22Rv1 (cell line): Measurements from ENCODE around the gene GNPDA1.

ENCODE experiments used
- ZFX ChIP-seq: fragments of 450-650 bp; IDR thresholded peaks from 2 replicates; pipeline ENCODE4 v1.6.1; 2017; ENCODE audit warnings: antibody characterized with exemption, borderline replicate concordance
- TF ChIP-seq, protein P1 (sequence below): fragments of 450-650 bp; IDR thresholded peaks from 2 replicates; pipeline ENCODE4 v1.5.1; 2017; ENCODE audit warnings: mild to moderate bottlenecking

DNA sequence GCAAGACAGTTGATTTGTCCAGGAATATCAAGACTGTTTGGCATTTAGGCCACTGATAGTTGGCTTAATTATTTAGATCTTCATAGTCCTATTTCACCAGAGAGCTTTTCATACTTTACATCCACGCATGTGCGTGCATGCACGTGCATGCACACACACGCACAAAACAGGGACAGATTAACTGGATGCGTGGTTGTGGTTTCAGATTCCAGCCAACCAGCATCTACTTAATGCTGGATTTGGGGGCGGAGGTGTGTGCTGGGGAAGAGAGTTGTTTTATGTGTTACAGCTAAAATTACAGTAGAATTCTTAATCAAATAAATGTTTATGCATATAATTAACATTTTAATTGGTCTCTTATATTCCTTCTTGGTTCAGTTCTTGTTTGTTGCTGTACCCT is 36.7 kb downstream of the GNPDA1 start:
- TF ChIP-seq, protein P1, sequence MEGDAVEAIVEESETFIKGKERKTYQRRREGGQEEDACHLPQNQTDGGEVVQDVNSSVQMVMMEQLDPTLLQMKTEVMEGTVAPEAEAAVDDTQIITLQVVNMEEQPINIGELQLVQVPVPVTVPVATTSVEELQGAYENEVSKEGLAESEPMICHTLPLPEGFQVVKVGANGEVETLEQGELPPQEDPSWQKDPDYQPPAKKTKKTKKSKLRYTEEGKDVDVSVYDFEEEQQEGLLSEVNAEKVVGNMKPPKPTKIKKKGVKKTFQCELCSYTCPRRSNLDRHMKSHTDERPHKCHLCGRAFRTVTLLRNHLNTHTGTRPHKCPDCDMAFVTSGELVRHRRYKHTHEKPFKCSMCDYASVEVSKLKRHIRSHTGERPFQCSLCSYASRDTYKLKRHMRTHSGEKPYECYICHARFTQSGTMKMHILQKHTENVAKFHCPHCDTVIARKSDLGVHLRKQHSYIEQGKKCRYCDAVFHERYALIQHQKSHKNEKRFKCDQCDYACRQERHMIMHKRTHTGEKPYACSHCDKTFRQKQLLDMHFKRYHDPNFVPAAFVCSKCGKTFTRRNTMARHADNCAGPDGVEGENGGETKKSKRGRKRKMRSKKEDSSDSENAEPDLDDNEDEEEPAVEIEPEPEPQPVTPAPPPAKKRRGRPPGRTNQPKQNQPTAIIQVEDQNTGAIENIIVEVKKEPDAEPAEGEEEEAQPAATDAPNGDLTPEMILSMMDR, result no peak
- TF ChIP-seq ZFX, result no peak
